Thoracic aorta (tissue), 2 donors: Measurements from ENCODE around the gene ANKRD29. TPM values are rescaled to one million over a fixed set of nuclear protein-coding genes. Genes with fewer than 3 reads are reported as not detected.

Experiments used
- ATAC-seq: fragments of 150-250 bp; one replicate; pipeline ENCODE4 v1.8.0; 2017; ENCODE audit warnings: low read depth; ENCODE audit not compliant: insufficient number of reproducible peaks, low FRiP score
- DNase-seq: peaks from one replicate; pipeline ENCODE4 v3.0.0-alpha.2; 2020; ENCODE audit warnings: low spot score
- H3K27ac ChIP-seq, 2 donors: fragments of 200-600 bp; sonication (generic); 1 replicate in 1 of 2; 2 replicates in 1 of 2; pipeline ENCODE4 v1.5.1; 2016; ENCODE audit warnings: mild to moderate bottlenecking in 2 of 2, moderate library complexity in 2 of 2
- H3K27me3 ChIP-seq: fragments of 200-600 bp; sonication (generic); replicated peaks from 2 replicates; pipeline ENCODE4 v1.6.0; 2016; ENCODE audit warnings: mild to moderate bottlenecking; ENCODE audit not compliant: insufficient read depth
- H3K36me3 ChIP-seq: fragments of 200-600 bp; sonication (generic); one replicate; pipeline ENCODE4 v1.5.1; 2016
- H3K4me1 ChIP-seq, 2 donors: fragments of 200-600 bp; sonication (generic); 1 replicate in 1 of 2; 2 replicates in 1 of 2; pipeline versions ENCODE4 v1.5.1 to v1.6.0; 2016; ENCODE audit warnings: low read depth in 2 of 2, mild to moderate bottlenecking in 1 of 2; ENCODE audit not compliant: control insufficient read depth in 1 of 2
- H3K4me3 ChIP-seq: fragments of 200-600 bp; sonication (generic); 2 replicates; pipeline ENCODE4 v1.5.1; 2016; ENCODE audit warnings: mild to moderate bottlenecking
- H3K9me3 ChIP-seq: fragments of 200-600 bp; sonication (generic); 2 replicates; pipeline ENCODE4 v1.5.1; 2016
- total RNA-seq, 2 donors: library from RNA; depleted of rRNA; stranded (reverse); fragments of >200 nt; gene quantifications; one replicate each; pipeline versions ENCODE4 v1.1.0 to v1.2.3, GENCODE V29; 2016
- TF ChIP-seq, protein P1 (sequence below): fragments of 200-600 bp; sonication (generic); IDR thresholded peaks from one replicate; pipeline ENCODE4 v1.5.1; 2019; ENCODE audit warnings: antibody characterized with exemption

Gene ANKRD29
- total RNA-seq, 2 donors from 2014 or later: 5.6 to 15.7 TPM

DNA sequence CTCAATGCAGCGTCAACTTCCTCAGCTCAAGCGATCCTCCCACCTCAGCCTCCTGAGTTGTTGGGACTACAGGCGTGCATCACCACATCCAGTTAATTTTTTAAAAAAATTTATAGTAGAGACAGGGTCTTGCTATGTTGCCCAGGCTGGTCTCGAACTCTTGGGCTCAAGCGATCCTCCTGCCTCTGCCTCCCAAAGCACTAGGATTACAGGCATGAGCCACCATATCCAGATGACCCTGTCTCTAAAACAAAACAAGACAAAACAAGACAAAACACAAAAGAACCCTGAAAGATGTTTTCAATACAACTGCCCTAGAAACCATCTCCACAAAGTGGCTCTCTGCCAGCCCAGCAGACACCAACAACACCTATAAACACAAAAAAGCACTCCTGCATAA lies 31.4 kb downstream of the ANKRD29 start:
- Histone ChIP-seq H3K4me3 (no peak overlapping the region), H3K36me3 (no peaks in the 10 kb centered on the region), H3K9me3 (no peaks in the 10 kb centered on the region), H3K4me1 (peaks cover 0 to 9% of the 10 kb centered on the region in 2 donors), H3K27ac (no peak overlapping the region), H3K27me3 (no peaks in the 10 kb centered on the region)
- DNase-seq (no peak), ATAC-seq (no peak)
- TF ChIP-seq, protein P1, sequence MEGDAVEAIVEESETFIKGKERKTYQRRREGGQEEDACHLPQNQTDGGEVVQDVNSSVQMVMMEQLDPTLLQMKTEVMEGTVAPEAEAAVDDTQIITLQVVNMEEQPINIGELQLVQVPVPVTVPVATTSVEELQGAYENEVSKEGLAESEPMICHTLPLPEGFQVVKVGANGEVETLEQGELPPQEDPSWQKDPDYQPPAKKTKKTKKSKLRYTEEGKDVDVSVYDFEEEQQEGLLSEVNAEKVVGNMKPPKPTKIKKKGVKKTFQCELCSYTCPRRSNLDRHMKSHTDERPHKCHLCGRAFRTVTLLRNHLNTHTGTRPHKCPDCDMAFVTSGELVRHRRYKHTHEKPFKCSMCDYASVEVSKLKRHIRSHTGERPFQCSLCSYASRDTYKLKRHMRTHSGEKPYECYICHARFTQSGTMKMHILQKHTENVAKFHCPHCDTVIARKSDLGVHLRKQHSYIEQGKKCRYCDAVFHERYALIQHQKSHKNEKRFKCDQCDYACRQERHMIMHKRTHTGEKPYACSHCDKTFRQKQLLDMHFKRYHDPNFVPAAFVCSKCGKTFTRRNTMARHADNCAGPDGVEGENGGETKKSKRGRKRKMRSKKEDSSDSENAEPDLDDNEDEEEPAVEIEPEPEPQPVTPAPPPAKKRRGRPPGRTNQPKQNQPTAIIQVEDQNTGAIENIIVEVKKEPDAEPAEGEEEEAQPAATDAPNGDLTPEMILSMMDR: no peak

DNA sequence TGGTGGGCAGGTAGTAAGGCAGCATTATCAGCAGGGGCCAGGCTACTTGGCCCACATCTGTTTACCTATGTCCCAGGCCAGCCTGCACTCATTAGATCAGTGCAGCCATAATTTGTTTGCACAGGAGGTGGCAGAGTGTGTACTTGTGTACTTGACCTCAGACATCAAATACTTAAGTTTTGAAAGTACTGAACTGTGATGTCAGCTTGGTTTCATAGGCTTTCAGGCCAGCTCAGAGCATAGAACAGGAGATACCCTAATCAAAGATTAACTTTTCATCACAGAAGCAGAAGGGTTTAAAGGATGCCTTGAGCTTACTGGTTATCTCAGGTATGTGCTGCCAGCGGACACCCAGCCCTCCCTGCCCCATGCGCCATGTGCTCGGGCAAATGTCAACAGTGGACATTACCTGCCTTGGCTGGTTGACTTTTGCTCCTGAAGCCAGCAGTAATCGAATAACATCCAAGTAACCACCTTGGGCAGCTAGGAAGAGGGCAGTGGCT lies 33.2 kb downstream of the ANKRD29 start:
- peaks cover 0 to 9% of the 10 kb centered on the region in 2 donors for H3K4me1 ChIP-seq
- H3K27me3 ChIP-seq: no peaks in the 10 kb centered on the region
- no peaks in the 10 kb centered on the region for H3K9me3 ChIP-seq
- H3K4me3 ChIP-seq: no peak overlapping the region
- no peak for ATAC-seq
- no peak overlapping the region for H3K27ac ChIP-seq
- DNase-seq: no peak
- TF ChIP-seq, protein P1: no peak
- H3K36me3 ChIP-seq: no peaks in the 10 kb centered on the region

GRCh38 chr18:23627970-23628369 lies 34.7 kb downstream of the ANKRD29 start:
- Histone ChIP-seq H3K4me3 (no peak overlapping the region), H3K9me3 (no peaks in the 10 kb centered on the region), H3K27me3 (no peaks in the 10 kb centered on the region), H3K4me1 (peaks cover 0 to 9% of the 10 kb centered on the region in 2 donors), H3K36me3 (no peaks in the 10 kb centered on the region), H3K27ac (no peak overlapping the region)
- TF ChIP-seq, protein P1: no peak
- ATAC-seq (no peak), DNase-seq (no peak)

DNA sequence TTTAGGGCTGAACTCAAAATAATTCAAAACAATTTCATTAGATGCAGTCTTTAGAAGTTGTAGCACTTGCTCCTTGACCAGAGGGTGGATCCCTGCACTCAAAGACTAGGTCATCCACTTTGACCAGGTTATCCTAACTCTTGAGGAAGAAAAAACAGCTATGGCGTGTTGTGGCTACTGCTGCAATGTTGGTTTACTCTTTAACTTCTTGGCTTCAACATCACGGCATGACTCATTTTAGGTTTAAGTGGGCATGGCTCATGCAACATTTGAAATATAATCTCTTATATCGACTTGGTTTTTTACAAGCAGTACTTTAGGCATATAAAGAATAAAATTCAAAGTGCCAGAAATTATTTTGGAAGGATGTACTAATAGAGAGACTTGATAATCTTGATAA lies 35.4 kb downstream of the ANKRD29 start:
- peaks cover 0 to 9% of the 10 kb centered on the region in 2 donors for H3K4me1 ChIP-seq
- no peak overlapping the region for H3K4me3 ChIP-seq
- no peaks in the 10 kb centered on the region for H3K36me3 ChIP-seq
- no peak for DNase-seq
- no peaks in the 10 kb centered on the region for H3K9me3 ChIP-seq
- peak; percentile 48 for ATAC-seq
- TF ChIP-seq, protein P1: no peak
- no peaks in the 10 kb centered on the region for H3K27me3 ChIP-seq
- no peak overlapping the region for H3K27ac ChIP-seq

- ATAC-seq (no peak), DNase-seq (no peak)
- no peak overlapping the region for H3K4me3 ChIP-seq
- peaks cover 0 to 9% of the 10 kb centered on the region in 2 donors for H3K4me1 ChIP-seq
- no peaks in the 10 kb centered on the region for H3K36me3 ChIP-seq
- H3K27me3 ChIP-seq: no peaks in the 10 kb centered on the region
- H3K27ac ChIP-seq: no peak overlapping the region
- no peaks in the 10 kb centered on the region for H3K9me3 ChIP-seq
- TF ChIP-seq, protein P1: no peak
Measured at GRCh38 chr18:23626451-23627279, 36.0 kb downstream of the ANKRD29 start.
